ENCODE data around the gene SCMH1.

The SCMH1 gene

GRCh38 chr1:40987439-40988276 is 254.4 kb downstream of the SCMH1 start:
- DNase-seq, result no peak

- no peak for DNase-seq
Measured at GRCh38 chr1:40986956-40987355, 255.2 kb downstream of the SCMH1 start.

GRCh38 chr1:40986328-40986783 is 255.8 kb downstream of the SCMH1 start:
- no peak for DNase-seq

GRCh38 chr1:40985875-40986274 is 256.2 kb downstream of the SCMH1 start:
- DNase-seq, result no peak

- DNase-seq, result no peak
Measured at GRCh38 chr1:40985161-40985560, 256.9 kb downstream of the SCMH1 start.

GRCh38 chr1:40984531-40984930 is 257.6 kb downstream of the SCMH1 start:
- DNase-seq, result no peak

GRCh38 chr1:40984066-40984465 is 258.0 kb downstream of the SCMH1 start:
- DNase-seq, result no peak

GRCh38 chr1:40983286-40983685 is 258.8 kb downstream of the SCMH1 start:
- DNase-seq, result no peak

- no peak for DNase-seq
Measured at GRCh38 chr1:40982721-40983120, 259.4 kb downstream of the SCMH1 start.

GRCh38 chr1:40981691-40982448 is 260.2 kb downstream of the SCMH1 start:
- no peak for DNase-seq

- peak; percentile 17 for DNase-seq
Measured at GRCh38 chr1:40980453-40981121, 261.5 kb downstream of the SCMH1 start.

- no peak for DNase-seq
Measured at GRCh38 chr1:40980068-40980452, 262.0 kb downstream of the SCMH1 start.

- DNase-seq, result peak; percentile 99
Measured at GRCh38 chr1:40979241-40980067, 262.7 kb downstream of the SCMH1 start, which contains the start of gene CTPS1. Gene CTPS1 (plus strand): TSS chr1:40979696. CDS start chr1:40983291, 3,595 bp downstream.

GRCh38 chr1:40978886-40979240 is 263.2 kb downstream of the SCMH1 start:
- DNase-seq, result no peak

- no peak for DNase-seq
Measured at GRCh38 chr1:40977716-40978115, 264.4 kb downstream of the SCMH1 start.
